ENCODE results near the gene CHN1.

The CHN1 gene

DNA sequence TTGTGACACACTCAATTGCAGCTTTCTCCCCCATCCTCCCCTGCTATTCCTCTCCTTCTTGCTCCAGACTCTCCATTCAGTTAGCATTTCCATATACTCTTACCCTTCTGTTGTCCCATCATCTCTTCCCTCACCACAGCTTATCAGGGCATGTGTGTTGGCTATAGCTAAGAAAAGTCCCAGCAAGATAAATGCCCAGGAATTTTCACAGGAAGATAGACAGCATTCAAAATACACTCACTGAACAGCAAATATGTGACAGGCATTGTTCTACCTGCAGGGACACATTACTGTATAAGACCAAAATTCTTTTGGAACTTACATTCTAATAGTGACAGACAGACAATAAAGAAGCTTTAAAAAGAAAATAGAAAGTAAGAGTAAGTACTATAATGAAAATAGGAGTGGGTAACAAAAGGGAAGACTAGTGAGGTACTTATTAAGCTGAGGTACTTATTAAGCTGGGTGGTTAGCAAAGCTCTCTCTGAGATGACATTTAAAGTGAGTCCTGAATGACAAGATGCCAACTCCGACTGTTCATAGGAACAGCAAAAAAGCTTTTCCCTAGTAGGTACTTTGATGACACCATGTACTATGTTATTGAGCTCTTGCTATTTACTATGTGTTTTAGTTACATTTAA lies 86.2 kb downstream of the CHN1 start:
- no peak for DNase-seq

DNA sequence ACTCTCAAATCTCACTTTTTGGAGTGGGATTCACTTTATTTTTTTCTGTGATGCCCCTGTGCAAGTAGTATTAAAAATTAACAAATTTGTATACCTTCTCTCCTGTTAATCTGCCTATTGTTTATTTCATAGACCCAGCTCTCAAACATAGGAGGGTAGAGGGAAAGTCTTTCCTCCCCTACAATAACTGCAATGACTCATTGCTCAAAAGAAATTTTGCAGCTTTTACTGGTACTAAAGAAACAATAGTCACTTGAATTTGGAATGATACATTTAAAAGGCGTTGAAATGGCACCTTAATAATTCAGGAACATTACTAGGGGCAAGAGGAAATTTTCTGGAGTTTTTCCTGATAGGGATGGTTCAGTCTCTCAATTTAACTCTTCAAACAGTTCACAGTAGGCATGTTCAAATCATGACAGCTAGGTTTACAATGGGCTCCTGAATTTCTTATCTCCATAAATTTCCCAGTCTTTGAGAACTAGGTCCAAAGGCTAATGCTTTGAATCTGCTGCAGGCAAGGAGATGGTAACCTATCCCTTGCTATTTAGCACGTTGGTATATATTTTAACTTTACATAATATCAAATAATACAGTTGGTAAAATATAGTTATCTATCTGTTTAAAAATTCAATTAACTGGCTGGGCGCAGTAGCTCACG lies 88.8 kb downstream of the CHN1 start:
- no peak for DNase-seq

DNA sequence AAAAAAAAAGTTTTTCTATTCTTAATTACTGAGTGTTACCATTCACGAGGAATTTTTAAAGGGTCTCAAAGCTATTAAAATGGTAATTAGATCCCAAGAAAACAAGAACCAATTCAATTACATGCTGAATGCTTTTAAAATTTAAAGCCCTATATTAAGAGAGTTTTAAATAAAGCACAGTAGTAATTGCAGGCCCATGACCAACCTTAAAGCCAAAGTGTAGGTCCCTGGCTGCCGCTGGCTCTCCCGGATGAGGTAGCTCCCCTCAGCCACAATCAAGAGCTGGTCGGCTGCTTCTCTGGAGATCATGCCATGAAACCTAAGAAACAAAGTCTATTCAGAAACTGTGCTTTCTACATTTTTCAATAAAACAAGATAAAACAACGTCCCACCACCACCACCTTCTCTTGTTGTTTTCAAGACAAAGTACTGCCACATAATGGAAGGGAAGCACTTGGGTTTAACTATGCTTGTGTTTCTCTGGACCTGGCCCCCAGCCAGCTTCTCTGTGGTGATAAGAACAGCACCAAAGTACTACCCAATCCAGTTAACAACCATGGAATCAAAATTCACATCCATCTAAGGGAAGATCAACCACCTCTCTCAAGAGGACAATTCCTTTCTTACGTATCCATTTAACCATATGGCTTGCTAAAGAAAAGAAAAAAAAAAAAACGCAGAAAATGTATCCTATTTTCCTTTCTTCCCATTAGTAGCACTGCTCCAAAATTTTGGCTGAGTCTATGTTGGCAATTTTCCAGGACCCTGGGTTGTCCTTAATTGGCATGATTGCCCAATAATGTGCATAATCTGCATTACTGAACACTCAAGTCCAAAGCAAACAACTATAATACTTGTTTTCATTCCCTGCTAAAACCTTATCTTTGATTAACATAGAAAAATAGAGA lies 90.1 kb downstream of the CHN1 start:
- no peak for DNase-seq

DNA sequence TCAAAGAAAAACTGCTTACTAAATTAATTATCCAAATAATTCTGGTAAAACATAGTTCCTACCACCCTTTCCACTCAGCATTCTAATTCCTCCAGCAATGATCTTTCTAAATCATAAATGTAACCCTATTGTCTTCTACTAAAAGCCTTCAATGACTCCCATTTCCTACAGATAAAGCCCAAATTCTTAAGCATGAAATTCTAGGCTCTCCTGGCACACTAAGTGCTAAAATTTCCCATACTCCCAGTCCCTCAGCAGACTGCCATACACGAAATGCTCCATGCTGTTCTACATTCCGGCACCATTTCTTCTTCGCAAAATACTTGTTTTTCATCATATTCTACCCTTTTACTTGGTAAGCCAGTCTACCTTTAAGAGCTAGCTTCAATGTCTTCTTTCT lies 96.9 kb downstream of the CHN1 start:
- no peak for DNase-seq

DNA sequence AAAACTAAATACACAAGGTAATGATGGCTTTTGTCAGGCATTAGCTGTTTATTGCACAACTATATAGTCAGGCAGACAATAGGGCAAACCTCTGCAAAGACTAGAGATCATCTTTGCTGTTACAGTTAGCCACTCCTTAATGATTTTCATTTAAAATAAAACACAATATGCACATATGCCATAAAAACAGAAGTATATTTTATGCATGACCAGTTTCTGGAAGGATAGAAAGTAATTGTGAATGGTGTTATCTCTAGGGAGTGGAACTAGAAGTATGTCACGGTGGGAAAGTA lies 102.0 kb downstream of the CHN1 start:
- no peak for DNase-seq

DNA sequence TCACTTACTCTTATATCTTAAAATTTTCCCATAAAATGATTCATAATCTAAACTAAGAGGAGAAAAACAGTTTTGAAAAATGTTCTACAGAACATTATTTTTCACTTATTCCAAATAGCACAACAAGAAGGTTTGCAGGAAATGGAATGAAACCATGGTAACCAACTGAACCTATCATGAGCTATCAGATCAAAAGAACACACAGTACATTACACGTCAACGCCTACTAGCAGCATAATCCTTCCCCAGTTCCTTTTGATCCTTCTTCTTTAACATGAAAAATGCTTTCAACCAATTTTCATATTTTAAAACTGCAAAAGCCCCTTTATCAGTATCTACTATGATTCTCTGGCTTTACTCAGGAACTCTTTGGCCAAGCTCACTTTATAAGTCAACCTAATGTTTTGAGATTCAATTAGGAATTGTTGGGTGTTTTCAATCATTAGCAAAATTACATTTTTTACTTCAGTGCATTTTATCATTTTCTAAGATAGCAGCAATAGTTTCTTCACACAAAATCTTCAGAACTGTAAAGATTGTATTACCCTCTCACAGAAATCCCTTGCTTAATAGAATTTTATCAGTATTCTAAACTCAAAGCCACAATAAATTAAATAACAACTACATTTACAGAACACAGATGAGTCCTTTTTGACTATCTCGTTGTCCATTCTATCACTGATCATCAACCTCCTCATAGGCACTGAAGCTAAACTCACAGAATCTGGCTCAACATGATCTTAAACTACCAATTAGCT lies 102.5 kb downstream of the CHN1 start:
- DNase-seq, result no peak

DNA sequence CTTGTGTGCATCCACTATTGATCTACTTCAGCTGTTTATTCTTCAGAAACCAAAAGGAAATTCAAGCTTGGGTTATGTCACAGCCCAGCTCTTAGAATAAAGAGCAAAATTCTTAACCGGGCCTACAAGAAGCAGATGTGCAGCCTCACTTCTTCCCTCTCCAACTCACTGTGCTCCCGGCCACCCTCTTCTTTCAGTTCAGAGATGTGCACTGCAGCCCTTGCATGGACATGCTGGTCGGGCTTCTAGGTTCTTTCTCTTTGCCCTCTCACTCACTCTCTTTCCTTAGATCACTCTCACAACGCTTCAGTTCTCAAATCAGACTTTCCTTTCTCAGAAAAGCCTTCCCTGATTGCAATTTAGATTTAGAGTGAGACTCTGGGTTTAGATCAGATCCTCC lies 104.1 kb downstream of the CHN1 start:
- DNase-seq, result peak; percentile 20

DNA sequence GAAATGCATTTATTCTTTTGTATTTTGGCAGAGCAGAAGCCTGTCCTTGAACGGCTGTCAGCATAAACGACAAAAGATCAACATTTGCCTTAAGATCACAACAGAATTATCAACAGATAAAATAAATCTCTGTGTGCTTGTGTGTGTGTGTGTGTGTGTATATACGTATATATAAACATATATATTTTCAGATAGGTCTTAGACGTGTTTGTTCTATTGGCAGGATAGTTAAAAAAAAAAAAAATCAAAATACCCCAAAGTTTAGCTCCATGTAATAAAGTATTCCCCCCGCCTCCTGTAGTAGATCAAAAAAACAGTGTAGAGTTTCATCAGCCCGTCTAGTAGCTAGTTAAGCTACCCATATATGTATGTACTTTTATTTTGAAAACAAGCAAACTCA lies 107.9 kb downstream of the CHN1 start:
- DNase-seq, result no peak

DNA sequence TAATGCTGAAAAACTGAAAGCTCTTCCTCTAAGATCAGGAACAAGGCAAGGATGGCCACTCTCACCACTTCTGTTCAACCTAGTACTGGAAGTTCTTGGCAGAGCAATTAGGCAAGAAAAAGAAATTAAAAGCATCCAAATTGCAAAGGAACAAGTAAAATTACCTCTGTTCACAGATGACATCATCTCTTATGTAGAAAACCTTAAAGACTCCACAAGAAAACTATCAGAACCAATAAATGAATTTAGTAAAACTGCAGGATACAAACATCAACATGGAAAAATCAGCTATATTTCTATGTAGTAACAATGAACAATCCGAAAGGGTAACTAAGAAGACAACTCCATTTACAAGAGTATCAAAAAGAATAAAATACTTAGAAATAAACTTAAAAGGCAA lies 112.2 kb downstream of the CHN1 start:
- no peak for DNase-seq

DNA sequence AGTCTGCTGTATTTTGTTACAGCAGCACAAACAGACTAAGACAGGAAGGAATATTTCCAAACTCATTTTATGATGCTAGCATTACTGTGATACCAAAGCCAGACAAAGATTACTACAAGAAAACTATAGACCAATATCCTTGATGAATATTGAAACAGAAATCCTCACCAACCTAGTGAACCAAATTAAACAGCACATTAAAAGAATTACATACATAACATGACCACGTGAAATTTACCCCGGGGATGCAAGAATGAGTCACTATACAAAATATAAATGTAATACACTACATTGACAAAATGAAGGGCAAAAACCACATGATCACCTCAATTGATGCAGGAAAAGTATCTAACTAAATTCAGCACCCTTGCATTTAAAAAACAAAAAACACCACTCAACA lies 112.6 kb downstream of the CHN1 start:
- no peak for DNase-seq

DNA sequence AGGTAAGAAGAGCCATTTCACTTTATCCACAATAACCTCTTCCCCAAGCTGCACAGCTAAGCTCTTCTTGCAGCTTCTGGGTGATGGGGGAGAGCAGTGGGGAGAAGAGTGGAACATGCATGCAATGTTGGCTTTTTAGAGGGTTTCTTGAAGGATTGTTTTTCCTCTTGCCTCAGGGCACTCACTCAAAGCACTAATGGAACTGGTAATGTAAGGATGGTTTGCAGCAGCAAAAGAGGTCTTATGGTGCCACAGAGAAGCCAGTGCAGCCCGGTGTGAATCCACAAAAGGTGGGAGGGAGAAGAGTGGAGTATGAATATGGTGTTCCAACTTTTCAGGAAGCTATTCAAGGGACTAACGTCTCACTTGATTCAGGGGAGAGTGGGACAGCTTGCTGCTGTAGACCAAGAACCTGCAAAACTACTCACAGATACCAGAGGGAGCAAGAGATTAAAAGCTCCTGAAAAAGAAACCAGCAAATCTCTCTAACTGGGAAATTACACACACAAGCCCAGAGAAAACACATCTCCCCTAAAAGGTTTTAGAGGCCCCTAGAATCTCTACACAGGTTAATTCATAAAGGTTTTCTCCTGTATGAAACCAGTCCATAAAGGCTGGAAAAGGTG lies 116.4 kb downstream of the CHN1 start:
- no peak for DNase-seq

DNA sequence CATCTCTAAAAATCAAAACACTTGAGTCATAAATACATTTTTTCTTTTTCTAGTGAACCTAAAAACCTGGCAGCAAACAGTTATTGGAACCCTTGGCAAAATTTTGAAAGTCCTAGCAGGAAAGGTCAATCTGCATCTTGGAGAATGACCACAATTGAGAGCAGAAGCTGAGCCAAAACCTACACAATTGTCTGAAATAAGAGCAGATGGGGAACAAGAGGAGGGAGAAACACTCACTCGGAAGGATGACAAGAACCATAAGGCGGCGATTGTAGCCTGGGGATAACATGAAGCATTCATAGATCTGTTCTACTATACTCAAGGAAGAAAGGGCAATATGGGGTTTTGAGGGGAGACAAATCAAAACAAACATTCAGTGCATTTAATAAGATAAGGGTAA lies 117.0 kb downstream of the CHN1 start:
- DNase-seq, result no peak

DNA sequence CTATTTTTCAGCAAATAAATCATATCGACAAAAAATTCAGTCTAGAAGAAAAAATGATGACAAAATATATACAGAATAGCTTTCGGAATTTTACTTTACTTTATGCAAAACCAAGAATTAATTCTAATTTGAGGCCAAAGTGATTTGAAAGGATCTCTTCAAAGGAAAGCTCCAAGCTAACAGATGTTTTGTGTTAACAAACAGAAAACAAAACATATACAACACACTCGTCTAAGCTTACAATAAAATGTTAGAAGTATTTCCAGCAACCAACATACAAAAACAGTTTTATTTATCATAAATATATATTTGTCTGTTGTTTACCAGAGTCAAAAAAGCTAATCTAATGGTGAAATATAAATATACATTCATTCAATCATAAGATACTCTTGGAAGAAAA lies 122.8 kb downstream of the CHN1 start:
- no peak for DNase-seq

DNA sequence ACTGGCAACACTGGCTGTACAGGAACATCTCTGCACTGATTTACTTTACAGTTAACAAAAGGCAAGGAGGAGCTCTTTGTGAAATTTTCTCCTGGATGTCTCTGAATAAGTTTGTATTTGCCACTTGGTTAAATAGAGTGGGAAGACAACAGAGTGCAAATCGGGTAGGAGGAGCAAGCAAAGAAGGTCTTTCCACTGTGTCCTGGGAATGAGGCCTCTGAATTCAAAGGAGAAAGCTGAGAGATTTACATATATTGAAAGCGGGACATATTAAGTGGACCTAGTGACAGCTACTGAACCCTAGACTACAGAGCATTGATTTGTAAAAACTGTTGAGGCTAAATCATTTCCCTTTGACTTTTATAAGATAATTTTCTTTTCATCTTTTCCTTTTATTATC lies 123.5 kb downstream of the CHN1 start:
- DNase-seq, result no peak

DNA sequence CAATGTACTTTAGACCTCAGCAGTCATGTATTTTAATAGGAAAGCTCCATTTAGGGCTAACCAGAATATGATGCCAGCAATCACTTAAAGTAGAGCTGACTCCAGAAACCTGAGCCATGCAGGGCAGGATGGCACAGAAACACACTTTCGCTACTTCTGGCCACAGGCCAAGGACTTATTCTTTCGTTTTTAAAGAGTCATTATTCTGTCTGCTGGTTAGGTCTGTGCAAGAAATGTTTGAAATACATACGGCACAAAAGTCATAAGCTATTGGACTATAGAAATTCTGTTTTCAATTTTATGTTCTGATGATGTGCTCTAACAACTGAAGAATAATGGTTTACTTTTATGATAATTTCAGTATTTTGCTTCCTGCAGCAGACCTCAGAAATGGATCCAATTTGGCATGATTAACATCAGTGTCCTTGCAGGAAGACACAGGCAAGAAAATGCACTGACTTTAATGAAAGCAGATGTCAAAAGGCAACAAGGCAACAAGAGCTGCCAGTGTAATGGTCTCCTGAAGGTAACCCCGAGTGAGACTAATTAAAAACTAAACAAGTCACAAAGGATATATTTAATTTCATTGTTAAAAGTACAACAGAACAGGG lies 126.5 kb downstream of the CHN1 start:
- DNase-seq, result no peak

DNA sequence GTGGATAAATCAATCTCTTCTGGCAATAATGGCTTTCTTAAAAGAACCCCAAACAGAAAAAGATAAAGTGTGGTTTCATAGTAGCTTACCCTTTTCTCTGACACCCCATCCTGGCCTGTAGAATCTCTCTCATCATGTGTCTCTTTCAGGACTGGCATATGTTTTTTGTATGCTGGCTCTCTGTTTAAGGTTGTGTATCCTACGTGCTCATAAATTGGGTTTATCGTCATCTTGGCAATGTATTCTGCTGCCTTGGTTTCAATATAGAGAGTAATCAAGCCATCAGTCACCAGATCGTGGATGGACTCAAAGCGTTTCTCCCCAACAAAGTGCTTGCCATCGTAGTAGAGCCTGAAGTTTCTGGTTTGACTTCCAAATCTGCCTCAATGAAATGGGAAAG lies 127.4 kb downstream of the CHN1 start:
- DNase-seq, result no peak

DNA sequence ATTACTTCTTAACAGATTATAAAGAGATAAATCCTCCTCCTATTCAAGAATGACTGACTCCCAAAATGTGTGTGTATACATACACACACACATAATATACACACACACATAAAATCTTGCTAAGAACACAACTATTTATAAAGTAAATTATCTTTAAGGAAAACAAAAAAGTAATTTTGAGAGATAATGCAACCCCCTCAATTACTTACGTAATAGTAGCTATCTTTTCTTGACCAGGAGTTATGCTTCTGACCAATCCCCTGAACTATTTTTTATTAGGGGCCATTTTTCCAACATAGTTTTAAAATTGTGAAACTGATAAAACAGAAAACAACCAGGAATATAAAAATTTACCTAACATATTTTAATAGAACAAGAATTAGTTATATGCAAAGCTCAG lies 127.9 kb downstream of the CHN1 start:
- DNase-seq, result no peak

DNA sequence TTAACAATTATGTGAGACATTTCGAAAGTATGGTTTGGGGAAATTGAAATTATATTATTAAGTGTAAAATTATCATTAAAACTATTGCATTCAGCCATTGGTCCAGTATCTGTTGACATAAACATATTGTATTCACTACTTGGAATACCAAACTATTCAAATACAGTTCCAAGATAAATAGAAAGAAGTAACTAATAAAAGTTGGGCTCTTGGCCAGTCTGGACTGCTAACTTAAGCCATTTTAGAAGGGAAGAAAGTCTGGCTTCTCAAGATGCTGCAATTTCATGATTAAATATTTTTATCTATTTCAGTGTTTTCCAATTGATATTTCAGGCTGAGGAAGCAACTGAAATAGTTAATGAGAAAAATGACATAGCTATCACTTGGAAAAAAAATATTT lies 131.1 kb downstream of the CHN1 start:
- DNase-seq, result no peak

DNA sequence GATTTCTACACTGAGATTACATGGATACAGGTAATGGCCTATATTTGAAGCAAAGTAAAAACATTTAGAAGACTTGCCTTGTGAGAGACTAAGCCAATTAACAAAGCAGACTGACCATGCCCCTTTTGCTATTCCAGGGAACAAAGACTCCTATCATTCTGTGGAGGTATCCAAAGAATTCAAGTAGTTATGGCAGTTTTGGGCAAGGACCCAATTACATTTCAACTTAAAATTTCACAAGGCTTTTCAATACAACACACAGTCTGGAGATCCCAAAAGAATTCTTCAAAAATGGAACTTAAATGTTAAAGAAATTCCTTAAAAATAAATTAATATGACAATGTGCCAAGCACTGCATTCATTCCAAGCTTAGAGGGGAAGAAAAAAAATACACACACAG lies 131.7 kb downstream of the CHN1 start:
- no peak for DNase-seq

DNA sequence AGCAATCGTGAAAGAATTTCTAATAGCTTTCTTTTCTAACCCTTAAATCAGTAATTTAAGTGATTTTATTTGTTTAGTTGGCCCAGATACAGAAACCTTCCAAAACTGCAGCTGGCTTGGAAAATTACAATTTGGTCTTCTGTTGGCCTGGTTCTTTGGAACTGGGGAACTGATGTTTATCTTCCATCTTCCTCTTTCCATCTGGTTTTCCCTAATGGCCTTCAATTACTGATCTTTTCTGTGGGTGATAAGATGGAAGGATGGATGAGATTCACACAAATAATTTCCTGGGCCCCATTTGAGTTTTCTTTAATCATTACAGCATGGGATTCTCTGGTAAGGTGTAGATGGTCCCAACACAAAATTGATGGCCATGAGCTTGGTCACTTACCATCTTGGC lies 134.4 kb downstream of the CHN1 start:
- no peak for DNase-seq

DNA sequence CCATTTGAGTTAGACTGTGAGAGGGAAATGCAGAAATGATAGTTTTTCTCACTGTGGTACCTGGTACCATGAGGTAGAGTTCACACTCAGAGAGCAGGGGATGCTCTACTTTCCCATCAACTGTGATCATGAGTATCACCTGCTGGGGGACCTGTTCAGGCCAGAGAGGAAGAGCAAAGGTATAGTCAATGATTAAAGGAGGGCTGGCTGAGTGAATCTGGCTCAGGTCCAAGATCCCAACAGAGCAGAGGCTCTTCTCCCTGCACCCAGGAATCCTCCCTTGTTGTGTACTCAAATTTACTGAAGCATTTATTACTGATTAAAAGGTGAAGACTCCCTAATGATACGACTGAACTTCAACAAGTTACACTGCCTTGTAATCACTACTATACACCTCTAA lies 136.3 kb downstream of the CHN1 start:
- DNase-seq, result no peak

DNA sequence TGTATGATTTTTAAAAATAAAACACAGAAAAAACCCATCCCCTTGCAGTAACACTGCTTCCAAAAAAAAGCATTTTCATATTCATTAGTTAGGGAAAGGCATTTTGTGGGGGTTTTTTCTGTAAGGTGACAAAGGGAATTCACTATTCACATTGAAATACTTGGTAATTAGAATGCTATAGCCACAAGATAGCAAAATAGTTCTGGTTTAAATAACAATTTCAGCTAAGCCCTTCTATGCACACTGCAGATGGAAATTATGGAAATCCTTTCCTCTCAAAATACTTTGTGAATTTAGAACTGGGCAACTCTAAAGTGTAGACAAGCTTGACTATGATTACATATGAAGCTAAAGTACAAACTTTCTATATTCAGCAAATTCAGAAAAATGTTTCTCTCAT lies 138.8 kb downstream of the CHN1 start:
- DNase-seq, result no peak

DNA sequence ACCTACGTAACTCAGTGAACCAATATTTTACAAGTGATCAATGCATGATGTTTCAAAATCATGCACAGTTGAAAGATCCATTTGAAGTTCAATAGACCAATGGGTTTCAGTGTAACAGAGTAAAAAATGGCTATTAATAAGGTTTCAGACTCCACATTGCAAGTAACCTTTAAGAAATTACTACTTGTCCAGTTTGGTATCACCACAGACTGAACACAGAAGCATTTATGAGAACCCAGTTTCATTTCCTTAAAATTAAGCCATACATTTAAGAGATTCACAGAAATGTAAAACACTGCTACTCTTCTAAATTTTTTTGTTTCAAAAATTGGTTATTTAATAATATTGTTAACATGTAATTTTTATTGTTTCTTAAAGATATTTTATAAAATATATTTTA lies 142.0 kb downstream of the CHN1 start:
- DNase-seq, result no peak

Data from activated T-cell treated with anti-CD3 and anti-CD28 coated beads, Interleukin-2, amount 50 U/mL, for 1 hour (primary cell).